Measurements from ENCODE around the gene TNPO2.

- TF ChIP-seq POLR2AphosphoS5 (IDR thresholded peaks at IDR 0.05; ENCODE audit: low read depth) (no peak), CTCF (IDR thresholded peaks at IDR 0.05; ENCODE audit: insufficient read depth, low read length) (no peak), GABPA (IDR thresholded peaks at IDR 0.05; ENCODE audit: low read depth) (no peak)
Observed at GRCh38 chr19:12715102-12715501, 8.6 kb downstream of the TNPO2 start.
